CD14-positive monocyte (primary cell): ENCODE results near the gene KCTD19. TPM values are rescaled to one million over a fixed set of nuclear protein-coding genes. Genes with fewer than 3 reads are reported as not detected.

Source experiments
- DNase-seq, 3 donors: peaks; one replicate each; pipeline ENCODE4 v3.0.0-alpha.2; 2011 to 2022
- H2AFZ ChIP-seq: 2 replicates; pipeline ENCODE4 v1.6.0; 2012; ENCODE audit warnings: mild to moderate bottlenecking, low read depth, low read length, inconsistent platforms; ENCODE audit not compliant: insufficient read depth, poor library complexity, severe bottlenecking
- H3K27ac ChIP-seq, 2 donors: 1 replicate in 1 of 2; 2 replicates in 1 of 2; pipeline ENCODE4 v1.5.1; 2012 to 2013; ENCODE audit warnings: low read length in 2 of 2, control low read depth in 1 of 2, inconsistent platforms in 1 of 2, low read depth in 1 of 2, mild to moderate bottlenecking in 1 of 2
- H3K27me3 ChIP-seq, 2 donors: one replicate each; pipeline versions ENCODE4 v1.6.0 to v1.6.1; 2011 to 2013; ENCODE audit warnings: low read length in 2 of 2; ENCODE audit not compliant: control insufficient read depth in 2 of 2, insufficient read depth in 2 of 2
- H3K36me3 ChIP-seq, 2 donors: replicated peaks in 1 of 2; 1 replicate in 1 of 2; 2 replicates in 1 of 2; pipeline versions ENCODE4 v1.5.1 to v1.6.1; 2012 to 2013; ENCODE audit warnings: low read length in 2 of 2, control low read depth in 1 of 2, inconsistent platforms in 1 of 2, mild to moderate bottlenecking in 1 of 2; ENCODE audit not compliant: insufficient read depth in 2 of 2, control insufficient read depth in 1 of 2
- H3K4me1 ChIP-seq, 2 donors: 1 replicate in 1 of 2; 2 replicates in 1 of 2; pipeline versions ENCODE4 v1.5.1 to v1.6.1; 2012 to 2013; ENCODE audit warnings: low read length in 2 of 2, control low read depth in 1 of 2, inconsistent platforms in 1 of 2, mild to moderate bottlenecking in 1 of 2, moderate library complexity in 1 of 2; ENCODE audit not compliant: insufficient read depth in 2 of 2, control insufficient read depth in 1 of 2
- H3K4me2 ChIP-seq: replicated peaks from 2 replicates; pipeline ENCODE3; 2012; ENCODE audit warnings: low read length, moderate library complexity, mild to moderate bottlenecking; ENCODE audit not compliant: poor library complexity, severe bottlenecking; ENCODE audit errors: extremely low read depth
- H3K4me3 ChIP-seq, 3 experiments: fragments of 200-600 bp in 1 of 3; sonication (generic) in 1 of 3; replicated peaks in 1 of 3; 1 replicate in 2 of 3; 2 replicates in 1 of 3; pipeline ENCODE4 v1.5.1; 2011 to 2013; ENCODE audit warnings: low read length in 3 of 3, mild to moderate bottlenecking in 3 of 3, control low read depth in 2 of 3, low read depth in 2 of 3, inconsistent platforms in 1 of 3, moderate library complexity in 1 of 3
- H3K79me2 ChIP-seq: 2 replicates; pipeline ENCODE4 v1.6.0; 2012; ENCODE audit warnings: mild to moderate bottlenecking, control low read depth, inconsistent platforms, low read length, moderate library complexity; ENCODE audit not compliant: insufficient read depth
- H3K9ac ChIP-seq: 2 replicates; pipeline ENCODE4 v1.6.0; 2017; ENCODE audit warnings: low read length, mild to moderate bottlenecking; ENCODE audit not compliant: insufficient read depth, poor library complexity, severe bottlenecking
- H3K9me3 ChIP-seq, 2 donors: replicated peaks in 1 of 2; 1 replicate in 1 of 2; 2 replicates in 1 of 2; pipeline versions ENCODE4 v1.5.1 to v1.6.1; 2012 to 2013; ENCODE audit warnings: low read length in 2 of 2, control low read depth in 1 of 2; ENCODE audit not compliant: control insufficient read depth in 1 of 2, insufficient read depth in 1 of 2
- H4K20me1 ChIP-seq: 2 replicates; pipeline ENCODE4 v1.6.0; 2012; ENCODE audit warnings: mild to moderate bottlenecking, low read length, control low read depth, moderate library complexity; ENCODE audit not compliant: insufficient read depth
- H3K27ac Mint-ChIP-seq, 7 donors: one replicate each; pipeline ENCODE4 v1.8.0; 2020; ENCODE audit warnings: mild to moderate bottlenecking in 7 of 7, mixed read lengths in 7 of 7, moderate library complexity in 6 of 7, inconsistent platforms in 2 of 7
- H3K27me3 Mint-ChIP-seq, 3 donors: one replicate each; pipeline ENCODE4 v1.8.0; 2021 to 2022; ENCODE audit warnings: low read depth in 3 of 3, mild to moderate bottlenecking in 3 of 3, mixed read lengths in 3 of 3, moderate library complexity in 3 of 3, inconsistent platforms in 1 of 3
- H3K36me3 Mint-ChIP-seq, 2 donors: one replicate each; pipeline ENCODE4 v1.8.0; 2020; ENCODE audit warnings: mixed read lengths in 2 of 2, inconsistent platforms in 1 of 2, mild to moderate bottlenecking in 1 of 2
- H3K4me1 Mint-ChIP-seq: one replicate; pipeline ENCODE4 v1.8.0; 2020; ENCODE audit warnings: mild to moderate bottlenecking, mixed read lengths
- H3K4me3 Mint-ChIP-seq, 2 donors: one replicate each; pipeline ENCODE4 v1.8.0; 2020; ENCODE audit warnings: mild to moderate bottlenecking in 2 of 2, mixed read lengths in 2 of 2, moderate library complexity in 1 of 2
- H3K9me3 Mint-ChIP-seq, 7 donors: one replicate each; pipeline ENCODE4 v1.8.0; 2020 to 2022; ENCODE audit warnings: mixed read lengths in 7 of 7, mild to moderate bottlenecking in 6 of 7, moderate library complexity in 6 of 7, inconsistent platforms in 2 of 7
- WGBS: methylation state at CpG from one replicate; pipeline ENCODE4 v1.1.5; 2013; ENCODE audit warnings: missing lambda C conversion rate; ENCODE audit not compliant: insufficient coverage; 5-methylcytosine and 5-hydroxymethylcytosine counted together
- intact Hi-C, 2 donors: fragments of 100-400 bp; cut with micrococcal nuclease; formaldehyde crosslinking; loops; one replicate each; pipeline versions ENCODE4 v1.15.0 to v1.15.1; 2023
- polyA plus RNA-seq, 3 donors: library from polyadenylated mRNA; depleted of rRNA in 1 of 3; unstranded in 2 of 3; stranded (reverse) in 1 of 3; fragments of 300-500 nt in 2 of 3; fragments of >200 nt in 1 of 3; fragmentation: Illumina TruSeq in 2 of 3; gene quantifications; 1 replicate in 2 of 3; 2 replicates in 1 of 3; pipeline ENCODE4 v1.2.3, GENCODE V29; 2012 to 2021
- TF ChIP-seq, protein P1 (sequence below): fragments of 200-600 bp; IDR thresholded peaks from one replicate; pipeline ENCODE4 v1.8.0; 2022; ENCODE audit warnings: antibody characterized with exemption, mild to moderate bottlenecking

KCTD19 gene
- polyA plus RNA-seq, 3 donors = not detected

- H3K4me1 Mint-ChIP-seq = no peaks in the 10 kb centered on the region
Measured at GRCh38 chr16:67299269-67299668, 27.3 kb downstream of the KCTD19 start.

DNA sequence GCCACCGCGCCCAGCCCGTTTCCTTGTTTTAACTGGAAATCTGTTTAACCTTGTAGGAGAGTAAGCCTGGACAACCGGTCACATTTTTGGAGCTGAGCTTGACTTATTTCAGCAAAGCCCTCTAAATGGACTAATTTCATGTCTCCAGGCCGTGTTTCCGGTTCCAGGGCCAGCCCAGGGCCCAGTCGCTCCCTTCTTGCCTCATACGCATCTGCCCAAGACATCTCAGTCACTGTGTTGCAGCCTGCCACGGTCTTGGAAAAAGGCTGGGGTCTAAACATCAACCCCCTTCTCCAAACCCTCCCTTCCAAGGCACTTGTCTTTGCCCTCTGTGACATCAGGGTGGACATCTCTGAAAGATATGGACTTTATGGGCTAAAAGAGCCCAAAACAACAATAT is 28.3 kb downstream of the KCTD19 start:
- H3K9me3 Mint-ChIP-seq = no peaks in the 10 kb centered on the region
- no peak overlapping the region for H2AFZ ChIP-seq
- WGBS = 94% methylated on average over 8 of the region's 9 CpGs
- no peaks in the 10 kb centered on the region for H3K4me1 ChIP-seq
- H3K9ac ChIP-seq = no peak overlapping the region
- H3K36me3 Mint-ChIP-seq = no peaks in the 10 kb centered on the region
- DNase-seq = no peak
- no peak overlapping the region for H3K4me3 Mint-ChIP-seq
- no peak overlapping the region for H3K27ac ChIP-seq
- H3K4me1 Mint-ChIP-seq = no peaks in the 10 kb centered on the region
- H3K4me2 ChIP-seq = no peak overlapping the region
- H3K79me2 ChIP-seq = no peaks in the 10 kb centered on the region
- intact Hi-C loops = no loop called here
- TF ChIP-seq, protein P1, sequence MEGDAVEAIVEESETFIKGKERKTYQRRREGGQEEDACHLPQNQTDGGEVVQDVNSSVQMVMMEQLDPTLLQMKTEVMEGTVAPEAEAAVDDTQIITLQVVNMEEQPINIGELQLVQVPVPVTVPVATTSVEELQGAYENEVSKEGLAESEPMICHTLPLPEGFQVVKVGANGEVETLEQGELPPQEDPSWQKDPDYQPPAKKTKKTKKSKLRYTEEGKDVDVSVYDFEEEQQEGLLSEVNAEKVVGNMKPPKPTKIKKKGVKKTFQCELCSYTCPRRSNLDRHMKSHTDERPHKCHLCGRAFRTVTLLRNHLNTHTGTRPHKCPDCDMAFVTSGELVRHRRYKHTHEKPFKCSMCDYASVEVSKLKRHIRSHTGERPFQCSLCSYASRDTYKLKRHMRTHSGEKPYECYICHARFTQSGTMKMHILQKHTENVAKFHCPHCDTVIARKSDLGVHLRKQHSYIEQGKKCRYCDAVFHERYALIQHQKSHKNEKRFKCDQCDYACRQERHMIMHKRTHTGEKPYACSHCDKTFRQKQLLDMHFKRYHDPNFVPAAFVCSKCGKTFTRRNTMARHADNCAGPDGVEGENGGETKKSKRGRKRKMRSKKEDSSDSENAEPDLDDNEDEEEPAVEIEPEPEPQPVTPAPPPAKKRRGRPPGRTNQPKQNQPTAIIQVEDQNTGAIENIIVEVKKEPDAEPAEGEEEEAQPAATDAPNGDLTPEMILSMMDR = no peak
- no peaks in the 10 kb centered on the region for H3K27me3 ChIP-seq
- no peak overlapping the region for H3K4me3 ChIP-seq
- no peaks in the 10 kb centered on the region for H3K36me3 ChIP-seq
- H3K9me3 ChIP-seq = no peaks in the 10 kb centered on the region
- H3K27ac Mint-ChIP-seq = no peak overlapping the region
- no peaks in the 10 kb centered on the region for H4K20me1 ChIP-seq
- H3K27me3 Mint-ChIP-seq = peaks cover 2 to 5% (median 3%) of the 10 kb centered on the region in 3 donors

More at GRCh38 chr16:67299269-67299668, 27.3 kb downstream of the KCTD19 start:
- no peaks in the 10 kb centered on the region for H3K36me3 ChIP-seq
- no peak overlapping the region for H3K27ac Mint-ChIP-seq
- no peaks in the 10 kb centered on the region for H3K9me3 Mint-ChIP-seq
- no peak overlapping the region for H3K4me3 Mint-ChIP-seq
- intact Hi-C loops = no loop called here
- no peaks in the 10 kb centered on the region for H3K36me3 Mint-ChIP-seq
- no peak overlapping the region for H2AFZ ChIP-seq
- no peaks in the 10 kb centered on the region for H4K20me1 ChIP-seq
- H3K4me1 ChIP-seq = no peaks in the 10 kb centered on the region
- no peaks in the 10 kb centered on the region for H3K9me3 ChIP-seq
- H3K27me3 ChIP-seq = no peaks in the 10 kb centered on the region
- TF ChIP-seq, protein P1 = no peak
- H3K4me2 ChIP-seq = no peak overlapping the region
- H3K9ac ChIP-seq = no peak overlapping the region
- no peaks in the 10 kb centered on the region for H3K79me2 ChIP-seq
- WGBS = 98% methylated on average over 15 of the region's 15 CpGs
- H3K27me3 Mint-ChIP-seq = peaks cover 3 to 6% (median 5%) of the 10 kb centered on the region in 3 donors
- H3K4me3 ChIP-seq = no peak overlapping the region
- no peak for DNase-seq
- no peak overlapping the region for H3K27ac ChIP-seq
